ENCODE data around the gene NKX2-1.

Gene NKX2-1

GRCh38 chr14:36518586-36519430, 1.2 kb downstream of the NKX2-1 start:
- no peaks in the 10 kb centered on the region; the same call in 1 of the 2 replicates for H3K27me3 ChIP-seq (replicated peaks; ENCODE audit: control insufficient read depth, insufficient read depth, low read length)
- no peak for TF ChIP-seq CTCF (IDR thresholded peaks at IDR 0.05; ENCODE audit: insufficient read depth, low read length, poor library complexity, severe bottlenecking)
- H3K4me3 ChIP-seq (replicated peaks; ENCODE audit: low read depth, low read length): no peak overlapping the region
- no peak for DNase-seq (ENCODE audit: extremely low read depth, insufficient read length)
- no peaks in the 10 kb centered on the region for H3K36me3 ChIP-seq (ENCODE audit: control insufficient read depth, insufficient read depth, low read length)

GRCh38 chr14:36518031-36518585, 1.9 kb downstream of the NKX2-1 start:
- no peaks in the 10 kb centered on the region; the same call in 1 of the 2 replicates for H3K27me3 ChIP-seq (replicated peaks; ENCODE audit: control insufficient read depth, insufficient read depth, low read length)
- no peak overlapping the region for H3K4me3 ChIP-seq (replicated peaks; ENCODE audit: low read depth, low read length)
- DNase-seq (ENCODE audit: extremely low read depth, insufficient read length): no peak
- no peak for TF ChIP-seq CTCF (IDR thresholded peaks at IDR 0.05; ENCODE audit: insufficient read depth, low read length, poor library complexity, severe bottlenecking)
- no peaks in the 10 kb centered on the region for H3K36me3 ChIP-seq (ENCODE audit: control insufficient read depth, insufficient read depth, low read length)

- no peaks in the 10 kb centered on the region for H3K36me3 ChIP-seq (ENCODE audit: control insufficient read depth, insufficient read depth, low read length)
- H3K4me3 ChIP-seq (replicated peaks; ENCODE audit: low read depth, low read length): no peak overlapping the region
- no peak for DNase-seq (ENCODE audit: extremely low read depth, insufficient read length)
- no peak for TF ChIP-seq CTCF (IDR thresholded peaks at IDR 0.05; ENCODE audit: insufficient read depth, low read length, poor library complexity, severe bottlenecking)
- no peaks in the 10 kb centered on the region; the same call in 1 of the 2 replicates for H3K27me3 ChIP-seq (replicated peaks; ENCODE audit: control insufficient read depth, insufficient read depth, low read length)
These were observed 2.6 kb downstream of the NKX2-1 start for GRCh38 chr14:36517242-36518030.

- H3K27me3 ChIP-seq (replicated peaks; ENCODE audit: control insufficient read depth, insufficient read depth, low read length): no peaks in the 10 kb centered on the region; the same call in 1 of the 2 replicates
- no peak for TF ChIP-seq CTCF (IDR thresholded peaks at IDR 0.05; ENCODE audit: insufficient read depth, low read length, poor library complexity, severe bottlenecking)
- DNase-seq (ENCODE audit: extremely low read depth, insufficient read length): no peak
- H3K36me3 ChIP-seq (ENCODE audit: control insufficient read depth, insufficient read depth, low read length): no peaks in the 10 kb centered on the region
- no peak overlapping the region for H3K4me3 ChIP-seq (replicated peaks; ENCODE audit: low read depth, low read length)
These were observed 3.3 kb downstream of the NKX2-1 start for GRCh38 chr14:36516719-36517241.

GRCh38 chr14:36515896-36516718, 3.9 kb downstream of the NKX2-1 start:
- H3K27me3 ChIP-seq (replicated peaks; ENCODE audit: control insufficient read depth, insufficient read depth, low read length): no peaks in the 10 kb centered on the region; the same call in 1 of the 2 replicates

More at GRCh38 chr14:36515896-36516718, 3.9 kb downstream of the NKX2-1 start:
- no peak for TF ChIP-seq CTCF (IDR thresholded peaks at IDR 0.05; ENCODE audit: insufficient read depth, low read length, poor library complexity, severe bottlenecking)
- DNase-seq (ENCODE audit: extremely low read depth, insufficient read length): no peak
- H3K4me3 ChIP-seq (replicated peaks; ENCODE audit: low read depth, low read length): no peak overlapping the region
- H3K36me3 ChIP-seq (ENCODE audit: control insufficient read depth, insufficient read depth, low read length): no peaks in the 10 kb centered on the region

All from GM06990 (cell line).